IMR-90 (cell line): ENCODE data around the gene RAP2B. TPM values are rescaled to one million over a fixed set of nuclear protein-coding genes. Genes with fewer than 3 reads are reported as not detected.

Experiments
- ATAC-seq: fragments of 200-7000 bp; cut with Tn5 transposase; 2 replicates; pipeline ENCODE4 v1.9.1; 2020; ENCODE audit warnings: low read depth, mild to moderate bottlenecking, moderate library complexity
- BruUV-seq: library from RNA; stranded (reverse); fragments of 400-500 nt; replicated peaks from 2 replicates; lab custom pipeline; 2021; lab: Mats Ljungman, UMichigan
- CTCF ChIA-PET: fragments of 300-600 bp; formaldehyde crosslinking; extraction: SDS; loops from one replicate; lab custom pipeline; 2021; ENCODE audit warnings: antibody characterized with exemption; lab: Yijun Ruan, JAX
- POLR2A ChIA-PET: fragments of 300-600 bp; sonication (Branson Sonifier 250); formaldehyde crosslinking; loops from one replicate; lab custom pipeline; 2022; ENCODE audit warnings: antibody characterized with exemption; ENCODE audit not compliant: unreplicated experiment; lab: Charles Lee
- DNase-seq: peaks from one replicate; pipeline ENCODE4 v3.0.0; 2013
- H2AFZ ChIP-seq: replicated peaks from 2 replicates; pipeline ENCODE3; 2013; ENCODE audit warnings: low read length, mild to moderate bottlenecking; ENCODE audit not compliant: poor library complexity
- H2AK5ac ChIP-seq: 2 replicates; pipeline ENCODE4 v1.6.1; 2013; ENCODE audit warnings: low read depth, low read length, inconsistent platforms
- H2AK9ac ChIP-seq: replicated peaks from 2 replicates; pipeline ENCODE3; 2013; ENCODE audit warnings: mild to moderate bottlenecking, low read depth, low read length, moderate library complexity; ENCODE audit not compliant: poor library complexity
- H2BK120ac ChIP-seq: 2 replicates; pipeline ENCODE4 v1.6.1; 2013; ENCODE audit warnings: low read depth, low read length, inconsistent platforms
- H2BK15ac ChIP-seq: 3 replicates; pipeline ENCODE4 v1.6.1; 2013; ENCODE audit warnings: low read depth, low read length, inconsistent platforms
- H2BK20ac ChIP-seq: 2 replicates; pipeline ENCODE4 v1.6.1; 2013; ENCODE audit warnings: low read depth, mild to moderate bottlenecking, inconsistent platforms, low read length, moderate library complexity
- H2BK5ac ChIP-seq: 2 replicates; pipeline ENCODE4 v1.6.1; 2013; ENCODE audit warnings: mild to moderate bottlenecking, low read depth, low read length, inconsistent platforms; ENCODE audit not compliant: poor library complexity, severe bottlenecking
- H3K14ac ChIP-seq: replicated peaks from 2 replicates; pipeline ENCODE4 v1.6.1; 2013; ENCODE audit warnings: low read depth, low read length, inconsistent platforms
- H3K18ac ChIP-seq: 2 replicates; pipeline ENCODE4 v1.6.1; 2013; ENCODE audit warnings: low read depth, low read length, control low read depth
- H3K23ac ChIP-seq: 2 replicates; pipeline ENCODE4 v1.6.1; 2013; ENCODE audit warnings: low read depth, low read length, inconsistent platforms
- H3K27ac ChIP-seq: 2 replicates; pipeline ENCODE4 v1.5.1; 2013; ENCODE audit warnings: mild to moderate bottlenecking, control low read depth, low read length; ENCODE audit not compliant: insufficient read depth
- H3K27me3 ChIP-seq: 2 replicates; pipeline ENCODE4 v1.6.1; 2013; ENCODE audit warnings: low read length; ENCODE audit not compliant: control insufficient read depth, insufficient read depth
- H3K36me3 ChIP-seq: 2 replicates; pipeline ENCODE4 v1.6.1; 2013; ENCODE audit warnings: low read length, mixed read lengths; ENCODE audit not compliant: control insufficient read depth, insufficient read depth
- H3K4ac ChIP-seq: 2 replicates; pipeline ENCODE4 v1.6.1; 2013; ENCODE audit warnings: low read depth, low read length, inconsistent platforms
- H3K4me1 ChIP-seq: 2 replicates; pipeline ENCODE4 v1.6.1; 2013; ENCODE audit warnings: low read length, mixed read lengths; ENCODE audit not compliant: control insufficient read depth, insufficient read depth
- H3K4me2 ChIP-seq: 2 replicates; pipeline ENCODE4 v1.6.1; 2013; ENCODE audit warnings: low read depth, mild to moderate bottlenecking, control low read depth, low read length, moderate library complexity
- H3K4me3 ChIP-seq: 2 replicates; pipeline ENCODE4 v1.5.1; 2013; ENCODE audit warnings: low read depth, mild to moderate bottlenecking, control low read depth, low read length, moderate library complexity; ENCODE audit not compliant: insufficient read depth
- H3K56ac ChIP-seq: 2 replicates; pipeline ENCODE4 v1.6.1; 2013; ENCODE audit warnings: low read length, inconsistent platforms; ENCODE audit not compliant: insufficient read depth; ENCODE audit errors: extremely low read depth
- H3K79me1 ChIP-seq, 2 experiments: 2 replicates each; pipeline ENCODE4 v1.6.1; 2013; ENCODE audit warnings: low read length in 2 of 2, inconsistent platforms in 1 of 2, low read depth in 1 of 2
- H3K9ac ChIP-seq: 2 replicates; pipeline ENCODE4 v1.6.1; 2013; ENCODE audit warnings: low read depth, low read length, control low read depth
- H3K9me1 ChIP-seq: 2 replicates; pipeline ENCODE4 v1.6.1; 2013; ENCODE audit warnings: low read length, inconsistent platforms; ENCODE audit not compliant: insufficient read depth
- H3K9me3 ChIP-seq: 2 replicates; pipeline ENCODE4 v1.6.1; 2013; ENCODE audit warnings: low read length; ENCODE audit not compliant: control insufficient read depth, insufficient read depth
- H4K20me1 ChIP-seq: 2 replicates; pipeline ENCODE4 v1.6.1; 2013; ENCODE audit warnings: low read length, inconsistent platforms; ENCODE audit not compliant: insufficient read depth
- H4K5ac ChIP-seq: 2 replicates; pipeline ENCODE4 v1.6.1; 2013; ENCODE audit warnings: mild to moderate bottlenecking, low read depth, low read length, control low read depth
- H4K8ac ChIP-seq, 2 experiments: 2 replicates each; pipeline ENCODE4 v1.6.1; 2013; ENCODE audit warnings: low read depth in 2 of 2, low read length in 2 of 2, control low read depth in 1 of 2, inconsistent platforms in 1 of 2
- H4K91ac ChIP-seq: 2 replicates; pipeline ENCODE4 v1.6.1; 2013; ENCODE audit warnings: low read depth, low read length, inconsistent platforms; ENCODE audit not compliant: insufficient read depth
- RAD21 ChIP-seq: IDR thresholded peaks from 2 replicates; pipeline ENCODE4 v1.6.1; 2012; ENCODE audit warnings: low read length, improper control_type of control experiment
- SMC3 ChIP-seq: fragments of 150-350 bp; IDR thresholded peaks from 2 replicates; pipeline ENCODE4 v1.6.1; 2016; ENCODE audit warnings: low read depth, mild to moderate bottlenecking, antibody characterized with exemption, low read length, moderate library complexity
- WGBS, 2 experiments: methylation state at CpG; one replicate each; pipeline versions ENCODE4 v1.1.5 to v1.1.7; 2013; ENCODE audit warnings: missing lambda C conversion rate in 2 of 2; ENCODE audit not compliant: insufficient read length in 1 of 2; ENCODE audit errors: extremely low coverage in 2 of 2; 5-methylcytosine and 5-hydroxymethylcytosine counted together
- dilution Hi-C: fragments of 300-500 bp; cut with HindIII; formaldehyde crosslinking; loops from one replicate; pipeline ENCODE4 v1.14.3; 2018; ENCODE audit warnings: low sequenced_read_pairs; ENCODE audit not compliant: unreplicated experiment
- in situ Hi-C: fragments of 300-500 bp; cut with MboI; formaldehyde crosslinking; loops from 3 replicates; pipeline ENCODE4 v1.14.3; 2019; ENCODE audit warnings: low sequenced_read_pairs, inconsistent platforms, mixed read lengths
- intact Hi-C: fragments of 100-400 bp; cut with micrococcal nuclease; formaldehyde crosslinking; loops from 2 replicates; pipeline ENCODE4 v1.10.0; 2022
- polyA plus RNA-seq, 3 experiments: library from polyadenylated mRNA; depleted of rRNA; stranded (reverse); fragments of >200 nt; gene quantifications; 2 replicates each; pipeline ENCODE4 v1.2.3, GENCODE V29; 2012; ENCODE audit warnings: low replicate concordance in 1 of 3
- total RNA-seq: library from RNA; depleted of rRNA; stranded (reverse); fragments of >200 nt; gene quantifications from 2 replicates; pipeline ENCODE4 v1.2.3, GENCODE V29; 2012

The RAP2B gene
- total and polyA plus RNA-seq, 2 of the 4 experiments (the other 2 are of a cell fraction) = 6.6 to 12.4 TPM

GRCh38 chr3:153182501-153183293 is 20.7 kb downstream of the RAP2B start:
- POLR2A ChIA-PET = no interaction called here

More at GRCh38 chr3:153182501-153183293, 20.7 kb downstream of the RAP2B start:
- H3K9me1 ChIP-seq = no peaks in the 10 kb centered on the region
- H2BK20ac ChIP-seq = no peak overlapping the region
- no peaks in the 10 kb centered on the region for H3K9me3 ChIP-seq
- no peak overlapping the region for H3K23ac ChIP-seq
- no peak overlapping the region for H2AK9ac ChIP-seq
- H4K8ac ChIP-seq = no peak overlapping the region
- no peak overlapping the region for H3K14ac ChIP-seq
- dilution Hi-C loops (no loop called here), in situ Hi-C loops (no loop called here), intact Hi-C loops (no loop called here)
- no peak overlapping the region for H3K4me3 ChIP-seq
- CTCF ChIA-PET = interaction anchor here (0.5 kb wide), 1 partner anchor 51 kb away, joined by 8 read pairs; no protein-coding TSS in a partner anchor
- H3K4ac ChIP-seq = no peak overlapping the region
- no peaks in the 10 kb centered on the region for H3K4me1 ChIP-seq
- H3K27me3 ChIP-seq = no peaks in the 10 kb centered on the region
- no TSS peak for BruUV-seq
- no peaks in the 10 kb centered on the region for H4K20me1 ChIP-seq
- no peak overlapping the region for H4K91ac ChIP-seq
- ATAC-seq (no peak), DNase-seq (no peak)
- no peak overlapping the region for H2BK15ac ChIP-seq
- TF ChIP-seq SMC3 (no peak), RAD21 (no peak)
- no peak overlapping the region for H3K56ac ChIP-seq
- H2BK120ac ChIP-seq = no peak overlapping the region
- H2AK5ac ChIP-seq = no peak overlapping the region
- H3K79me1 ChIP-seq = no peaks in the 10 kb centered on the region
- H3K36me3 ChIP-seq = no peaks in the 10 kb centered on the region
- H3K9ac ChIP-seq = no peak overlapping the region
- no peak overlapping the region for H3K4me2 ChIP-seq
- H3K27ac ChIP-seq = no peak overlapping the region
- no CpG with 5 or more reads among the region's 6 CpGs for WGBS, 2 experiments
- H3K18ac ChIP-seq = no peak overlapping the region
- H2AFZ ChIP-seq = no peak overlapping the region
- H2BK5ac ChIP-seq = no peak overlapping the region
- no peak overlapping the region; the same call in 1 of the 2 replicates for H4K5ac ChIP-seq
